Trophoblast cell (in vitro differentiated cells and primary cell): ENCODE measurements around the gene MROH2B.
A peak's percentile ranks its signal among the peaks of the same experiment; 100 is the strongest.

Source experiments
- DNase-seq, 2 donors: peaks; one replicate each; pipeline ENCODE4 v3.0.0-alpha.2; 2016
- H2AFZ ChIP-seq: 2 replicates; pipeline ENCODE4 v1.6.1; 2013; ENCODE audit warnings: low read length, moderate library complexity, mild to moderate bottlenecking; ENCODE audit not compliant: insufficient read depth, poor library complexity
- H2AK5ac ChIP-seq: 2 replicates; pipeline ENCODE4 v1.6.1; 2013; ENCODE audit warnings: mild to moderate bottlenecking, low read length
- H2BK120ac ChIP-seq: 2 replicates; pipeline ENCODE4 v1.6.1; 2013; ENCODE audit warnings: low read length, mild to moderate bottlenecking, moderate library complexity; ENCODE audit not compliant: insufficient read depth, poor library complexity
- H2BK12ac ChIP-seq: 2 replicates; pipeline ENCODE4 v1.6.1; 2013; ENCODE audit warnings: mild to moderate bottlenecking, low read length, moderate library complexity
- H2BK5ac ChIP-seq: 2 replicates; pipeline ENCODE4 v1.6.1; 2013; ENCODE audit warnings: low read length, low read depth, moderate library complexity, mild to moderate bottlenecking; ENCODE audit not compliant: poor library complexity
- H3K14ac ChIP-seq: 2 replicates; pipeline ENCODE4 v1.6.1; 2013; ENCODE audit warnings: mild to moderate bottlenecking, low read length
- H3K18ac ChIP-seq: 2 replicates; pipeline ENCODE4 v1.6.1; 2013; ENCODE audit warnings: mild to moderate bottlenecking, low read length
- H3K23ac ChIP-seq: 2 replicates; pipeline ENCODE4 v1.6.1; 2013; ENCODE audit warnings: low read length
- H3K27ac ChIP-seq: 2 replicates; pipeline ENCODE4 v1.5.1; 2013; ENCODE audit warnings: low read depth, mild to moderate bottlenecking, inconsistent platforms, low read length, moderate library complexity
- H3K27me3 ChIP-seq: 2 replicates; pipeline ENCODE4 v1.6.1; 2013; ENCODE audit warnings: inconsistent platforms, mild to moderate bottlenecking, low read length, moderate library complexity; ENCODE audit not compliant: insufficient read depth
- H3K36me3 ChIP-seq, 2 experiments: 1 replicate in 1 of 2; 2 replicates in 1 of 2; pipeline ENCODE4 v1.6.1; 2013; ENCODE audit warnings: low read length in 2 of 2, mild to moderate bottlenecking in 2 of 2, moderate library complexity in 1 of 2; ENCODE audit not compliant: insufficient read depth in 2 of 2, control insufficient read depth in 1 of 2
- H3K4ac ChIP-seq: 2 replicates; pipeline ENCODE4 v1.6.1; 2013; ENCODE audit warnings: low read depth, mild to moderate bottlenecking, low read length, moderate library complexity
- H3K4me1 ChIP-seq, 2 experiments: 1 replicate in 1 of 2; 2 replicates in 1 of 2; pipeline ENCODE4 v1.6.1; 2013; ENCODE audit warnings: low read length in 2 of 2, mild to moderate bottlenecking in 2 of 2, moderate library complexity in 1 of 2; ENCODE audit not compliant: insufficient read depth in 2 of 2, control insufficient read depth in 1 of 2
- H3K4me2 ChIP-seq: 2 replicates; pipeline ENCODE4 v1.6.1; 2013; ENCODE audit warnings: inconsistent platforms, mild to moderate bottlenecking, low read length, moderate library complexity
- H3K4me3 ChIP-seq: 2 replicates; pipeline ENCODE4 v1.5.1; 2013; ENCODE audit warnings: mild to moderate bottlenecking, low read depth, low read length, inconsistent platforms
- H3K79me1 ChIP-seq: one replicate; pipeline ENCODE4 v1.6.1; 2013; ENCODE audit warnings: low read length
- H3K79me2 ChIP-seq: 2 replicates; pipeline ENCODE4 v1.6.1; 2013; ENCODE audit warnings: low read length, mild to moderate bottlenecking; ENCODE audit not compliant: control insufficient read depth, insufficient read depth, poor library complexity
- H3K9ac ChIP-seq: 2 replicates; pipeline ENCODE4 v1.6.1; 2013; ENCODE audit warnings: mild to moderate bottlenecking, low read length
- H3K9me3 ChIP-seq: 2 replicates; pipeline ENCODE4 v1.6.1; 2013; ENCODE audit warnings: low read depth, mild to moderate bottlenecking, control low read depth, inconsistent platforms, low read length; ENCODE audit not compliant: insufficient read depth
- H4K12ac ChIP-seq: 2 replicates; pipeline ENCODE4 v1.6.1; 2013; ENCODE audit warnings: low read depth, mild to moderate bottlenecking, low read length, moderate library complexity
- H4K8ac ChIP-seq: 2 replicates; pipeline ENCODE4 v1.6.1; 2013; ENCODE audit warnings: low read depth, mild to moderate bottlenecking, low read length, moderate library complexity
- H4K91ac ChIP-seq: one replicate; pipeline ENCODE4 v1.6.1; 2013; ENCODE audit warnings: low read depth, mild to moderate bottlenecking, low read length, moderate library complexity
- WGBS: extraction: QIAGEN DNeasy Blood & Tissue Kit; methylation state at CpG from one replicate; pipeline ENCODE4 v1.1.7; 2013; ENCODE audit warnings: missing lambda C conversion rate; ENCODE audit not compliant: insufficient read length, insufficient coverage; ENCODE audit errors: extremely low coverage; 5-methylcytosine and 5-hydroxymethylcytosine counted together

The MROH2B gene

DNA sequence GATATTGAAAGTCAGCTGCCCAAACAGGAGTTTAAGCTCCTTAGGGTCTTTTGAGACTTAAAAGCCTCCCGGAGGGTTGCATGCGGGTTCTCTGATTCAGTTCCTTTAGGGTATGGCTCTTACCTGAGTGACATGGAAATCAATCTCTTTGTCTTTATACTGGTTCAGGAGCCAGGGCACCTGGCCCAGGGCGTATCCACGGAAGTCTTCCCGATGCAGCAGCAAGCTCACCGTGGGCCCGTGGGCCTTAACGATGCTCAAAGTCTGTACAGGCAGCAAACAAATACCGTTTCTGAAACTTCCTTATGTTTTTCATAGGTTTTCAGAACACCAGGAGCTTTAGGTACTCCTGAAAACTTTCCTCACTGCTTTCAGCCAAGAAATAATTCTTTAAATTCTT, 13.2 kb downstream of the MROH2B start:
- DNase-seq: no peak
- no peak overlapping the region for H3K27ac ChIP-seq
- no peaks in the 10 kb centered on the region for H3K27me3 ChIP-seq
- no peak overlapping the region for H3K23ac ChIP-seq
- no peak overlapping the region for H2AK5ac ChIP-seq
- H3K14ac ChIP-seq: no peak overlapping the region
- H3K36me3 ChIP-seq: no peaks in the 10 kb centered on the region
- H3K9ac ChIP-seq: peak overlapping the region; percentile 76
- no peak overlapping the region for H3K4me2 ChIP-seq
- H2BK120ac ChIP-seq: no peak overlapping the region
- H3K4me3 ChIP-seq: no peak overlapping the region
- no peaks in the 10 kb centered on the region for H3K79me2 ChIP-seq
- WGBS: no CpG with 5 or more reads among the region's 9 CpGs
- H3K9me3 ChIP-seq: no peaks in the 10 kb centered on the region
- no peak overlapping the region for H2AFZ ChIP-seq
- H2BK12ac ChIP-seq: no peak overlapping the region
- H4K12ac ChIP-seq: no peak overlapping the region
- no peak overlapping the region for H3K18ac ChIP-seq
- H2BK5ac ChIP-seq: no peak overlapping the region
- H3K4me1 ChIP-seq: no peaks in the 10 kb centered on the region
- H3K4ac ChIP-seq: no peak overlapping the region
- no peak overlapping the region for H4K8ac ChIP-seq
- no peak overlapping the region for H4K91ac ChIP-seq
- H3K79me1 ChIP-seq: no peaks in the 10 kb centered on the region

DNA sequence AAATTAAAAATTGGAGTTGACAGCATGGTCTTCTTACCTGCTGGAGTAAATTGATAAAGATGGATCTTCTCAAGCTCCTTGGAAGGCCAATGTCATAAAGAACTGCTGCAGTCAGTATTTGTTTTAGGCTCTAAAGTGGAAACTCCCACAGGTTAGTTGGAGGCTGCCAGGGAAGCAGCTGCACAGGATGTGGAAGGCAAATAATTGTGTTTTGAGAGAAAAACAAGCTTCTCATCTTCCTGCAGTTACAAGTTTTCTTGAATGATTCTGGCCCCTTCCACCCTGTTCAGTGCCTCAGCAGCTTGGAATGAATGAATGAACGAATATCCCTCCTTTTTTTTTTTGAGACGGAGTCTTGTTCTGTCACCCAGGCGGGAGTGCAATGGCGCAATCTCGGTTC, 13.9 kb downstream of the MROH2B start:
- H3K4me2 ChIP-seq: no peak overlapping the region
- H4K12ac ChIP-seq: no peak overlapping the region
- no peak overlapping the region for H4K91ac ChIP-seq
- H2BK120ac ChIP-seq: no peak overlapping the region
- H2AFZ ChIP-seq: no peak overlapping the region
- H3K27me3 ChIP-seq: no peaks in the 10 kb centered on the region
- no peak overlapping the region for H3K23ac ChIP-seq
- no peak overlapping the region for H3K4ac ChIP-seq
- H3K27ac ChIP-seq: no peak overlapping the region
- no peak overlapping the region for H3K9ac ChIP-seq
- no peaks in the 10 kb centered on the region for H3K36me3 ChIP-seq
- H2BK5ac ChIP-seq: no peak overlapping the region
- no peak overlapping the region for H2BK12ac ChIP-seq
- no peaks in the 10 kb centered on the region for H3K4me1 ChIP-seq
- H3K79me1 ChIP-seq: no peaks in the 10 kb centered on the region
- no peak overlapping the region for H2AK5ac ChIP-seq
- H4K8ac ChIP-seq: no peak overlapping the region
- no peak overlapping the region for H3K18ac ChIP-seq
- H3K79me2 ChIP-seq: no peaks in the 10 kb centered on the region
- no CpG with 5 or more reads among the region's 5 CpGs for WGBS
- no peak overlapping the region for H3K14ac ChIP-seq
- H3K4me3 ChIP-seq: no peak overlapping the region
- no peak for DNase-seq
- no peaks in the 10 kb centered on the region for H3K9me3 ChIP-seq

GRCh38 chr5:41048986-41049385, 22.2 kb downstream of the MROH2B start:
- WGBS: no CpG with 5 or more reads among the region's 2 CpGs
- Histone ChIP-seq H3K4me2 (no peak overlapping the region), H3K27me3 (no peaks in the 10 kb centered on the region), H3K18ac (no peak overlapping the region), H4K91ac (no peak overlapping the region), H2BK5ac (no peak overlapping the region), H3K23ac (no peak overlapping the region), H3K4me3 (no peak overlapping the region), H3K4me1 (no peaks in the 10 kb centered on the region), H3K14ac (no peak overlapping the region), H3K27ac (no peak overlapping the region), H4K8ac (no peak overlapping the region), H3K79me1 (no peaks in the 10 kb centered on the region), H3K9ac (no peak overlapping the region), H2BK120ac (no peak overlapping the region), H3K4ac (no peak overlapping the region), H4K12ac (no peak overlapping the region), H3K36me3 (no peaks in the 10 kb centered on the region), H2AFZ (no peak overlapping the region), H2AK5ac (no peak overlapping the region), H2BK12ac (no peak overlapping the region), H3K79me2 (no peaks in the 10 kb centered on the region), H3K9me3 (no peaks in the 10 kb centered on the region)
- DNase-seq: no peak

- Histone ChIP-seq H2AK5ac (no peak overlapping the region), H3K27ac (no peak overlapping the region), H3K27me3 (no peaks in the 10 kb centered on the region), H3K4me3 (no peak overlapping the region), H4K91ac (no peak overlapping the region), H3K79me1 (no peaks in the 10 kb centered on the region), H2AFZ (no peak overlapping the region), H3K4ac (no peak overlapping the region), H2BK5ac (no peak overlapping the region), H4K8ac (no peak overlapping the region), H2BK12ac (no peak overlapping the region), H4K12ac (no peak overlapping the region), H3K4me2 (no peak overlapping the region), H3K79me2 (no peaks in the 10 kb centered on the region), H3K4me1 (no peaks in the 10 kb centered on the region), H3K14ac (no peak overlapping the region), H3K9ac (no peak overlapping the region), H3K18ac (no peak overlapping the region), H2BK120ac (no peak overlapping the region), H3K23ac (no peak overlapping the region), H3K9me3 (no peaks in the 10 kb centered on the region), H3K36me3 (no peaks in the 10 kb centered on the region)
- no peak for DNase-seq
- no CpG with 5 or more reads among the region's 1 CpG for WGBS
Measured at GRCh38 chr5:41043109-41043747, 27.9 kb downstream of the MROH2B start.
